PC-9 (cell line): ENCODE results near the gene COL18A1. TPM values are rescaled to one million over a fixed set of nuclear protein-coding genes. Genes with fewer than 3 reads are reported as not detected.

Experiments
- BruUV-seq: library from RNA; stranded (reverse); fragments of 400-500 nt; replicated peaks from 2 replicates; lab custom pipeline; 2021; lab: Mats Ljungman, UMichigan
- CTCF ChIA-PET: fragments of 300-600 bp; sonication (Branson Sonifier 250); formaldehyde crosslinking; loops from one replicate; lab custom pipeline; 2022; ENCODE audit warnings: antibody characterized with exemption; lab: Charles Lee
- POLR2A ChIA-PET: fragments of 300-600 bp; sonication (Branson Sonifier 250); formaldehyde crosslinking; loops from one replicate; lab custom pipeline; 2022; ENCODE audit warnings: antibody characterized with exemption; ENCODE audit not compliant: unreplicated experiment; lab: Charles Lee
- DNase-seq, 2 experiments: peaks; one replicate each; pipeline versions ENCODE4 v3.0.0 to v3.0.0-alpha.2; 2015 to 2022; ENCODE audit warnings: mixed read lengths in 1 of 2
- H2AFZ ChIP-seq: fragments of 200-600 bp; sonication (generic); 2 replicates; pipeline ENCODE4 v1.8.1; 2017; ENCODE audit warnings: antibody characterized with exemption
- H3F3A ChIP-seq: fragments of 200-600 bp; sonication (generic); 2 replicates; pipeline ENCODE4 v1.8.1; 2017; ENCODE audit warnings: antibody characterized with exemption, mild to moderate bottlenecking, low read depth; ENCODE audit not compliant: insufficient read depth
- H3K27ac ChIP-seq: fragments of 200-600 bp; sonication (generic); 2 replicates; pipeline ENCODE4 v1.6.1; 2016; ENCODE audit warnings: mixed run types
- H3K27me3 ChIP-seq: fragments of 200-600 bp; sonication (generic); 2 replicates; pipeline ENCODE4 v1.6.1; 2016; ENCODE audit warnings: low read depth, mixed run types; ENCODE audit not compliant: insufficient read depth
- H3K36me3 ChIP-seq: fragments of 200-600 bp; sonication (generic); 2 replicates; pipeline ENCODE4 v1.6.1; 2016; ENCODE audit warnings: low read depth, mixed run types
- H3K4me1 ChIP-seq: fragments of 200-600 bp; sonication (generic); replicated peaks from 2 replicates; pipeline ENCODE4 v1.6.1; 2016; ENCODE audit warnings: mixed run types; ENCODE audit not compliant: insufficient read depth
- H3K4me2 ChIP-seq: fragments of 200-600 bp; sonication (generic); 2 replicates; pipeline ENCODE4 v1.6.1; 2017; ENCODE audit warnings: mixed run types
- H3K4me3 ChIP-seq: fragments of 200-600 bp; sonication (generic); 2 replicates; pipeline ENCODE4 v1.6.1; 2016; ENCODE audit warnings: mixed run types
- H3K79me2 ChIP-seq: fragments of 200-600 bp; sonication (generic); 2 replicates; pipeline ENCODE4 v1.6.1; 2017; ENCODE audit warnings: low read depth, mixed run types
- H3K9me2 ChIP-seq: fragments of 200-600 bp; sonication (generic); 2 replicates; pipeline ENCODE4 v1.8.1; 2017; ENCODE audit warnings: mild to moderate bottlenecking; ENCODE audit not compliant: insufficient read depth
- H3K9me3 ChIP-seq: fragments of 200-600 bp; sonication (generic); 2 replicates; pipeline ENCODE4 v1.8.1; 2016; ENCODE audit warnings: low read depth; ENCODE audit not compliant: insufficient read depth
- H4K20me1 ChIP-seq: fragments of 200-600 bp; sonication (generic); 2 replicates; pipeline ENCODE4 v1.8.1; 2017; ENCODE audit not compliant: insufficient read depth
- CTCF ChIP-seq: fragments of 200-600 bp; sonication (generic); conservative IDR thresholded peaks from 2 replicates; pipeline ENCODE4 v1.6.1; 2017; ENCODE audit warnings: mixed run types, antibody characterized with exemption, mild to moderate bottlenecking, moderate library complexity
- EZH2 ChIP-seq: fragments of 200-600 bp; sonication (generic); IDR thresholded peaks from 2 replicates; pipeline ENCODE4 v1.8.0; 2017; ENCODE audit warnings: antibody characterized with exemption, low read depth
- intact Hi-C: fragments of 100-400 bp; cut with micrococcal nuclease; formaldehyde crosslinking; loops from one replicate; pipeline ENCODE4 v1.10.0; 2022; ENCODE audit not compliant: unreplicated experiment
- total RNA-seq: library from RNA; stranded (reverse); gene quantifications from 2 replicates; pipeline ENCODE4 v1.2.3, GENCODE V29; 2021

COL18A1 gene
- total RNA-seq, 1 experiment from 2014 or later = 82.4 TPM

- H2AFZ ChIP-seq = no peak overlapping the region
- ChIA-PET CTCF (no interaction called here), POLR2A (no interaction called here)
- intact Hi-C loops = no loop called here
- H3K79me2 ChIP-seq = no peaks in the 10 kb centered on the region
- H3K9me3 ChIP-seq = no peaks in the 10 kb centered on the region
- no peaks in the 10 kb centered on the region for H3K36me3 ChIP-seq
- H3K27me3 ChIP-seq = no peaks in the 10 kb centered on the region
- peaks cover 10% of the 10 kb centered on the region for H3K4me1 ChIP-seq
- no peaks in the 10 kb centered on the region for H4K20me1 ChIP-seq
- BruUV-seq = no TSS peak
- no peak overlapping the region for H3K27ac ChIP-seq
- no peak overlapping the region for H3K4me2 ChIP-seq
- H3F3A ChIP-seq = peaks cover 4% of the 10 kb centered on the region; the same call in 1 of the 2 replicates
- DNase-seq = no peak
- no peak overlapping the region for H3K4me3 ChIP-seq
- TF ChIP-seq CTCF (no peak), EZH2 (no peak)
- H3K9me2 ChIP-seq = no peaks in the 10 kb centered on the region
These were observed 13.0 kb downstream of the COL18A1 start for GRCh38 chr21:45417951-45418300.

GRCh38 chr21:45418301-45419071 lies 13.5 kb downstream of the COL18A1 start:
- BruUV-seq = no TSS peak
- Histone ChIP-seq H3F3A (peaks cover 4% of the 10 kb centered on the region; the same call in 1 of the 2 replicates), H3K9me2 (no peaks in the 10 kb centered on the region), H3K4me2 (no peak overlapping the region), H3K4me1 (peaks cover 10% of the 10 kb centered on the region), H2AFZ (no peak overlapping the region), H3K27ac (no peak overlapping the region), H3K4me3 (no peak overlapping the region), H3K27me3 (no peaks in the 10 kb centered on the region), H3K36me3 (no peaks in the 10 kb centered on the region), H4K20me1 (no peaks in the 10 kb centered on the region), H3K9me3 (no peaks in the 10 kb centered on the region), H3K79me2 (no peaks in the 10 kb centered on the region)
- TF ChIP-seq EZH2 (no peak), CTCF (no peak)
- intact Hi-C loops = no loop called here
- ChIA-PET POLR2A (no interaction called here), CTCF (no interaction called here)
- no peak for DNase-seq

GRCh38 chr21:45419162-45419561 lies 14.2 kb downstream of the COL18A1 start:
- intact Hi-C loops = no loop called here
- no peaks in the 10 kb centered on the region for H3K36me3 ChIP-seq
- no peak overlapping the region for H3K27ac ChIP-seq
- H3K9me3 ChIP-seq = no peaks in the 10 kb centered on the region
- no TSS peak for BruUV-seq
- no peaks in the 10 kb centered on the region for H4K20me1 ChIP-seq
- H3K9me2 ChIP-seq = no peaks in the 10 kb centered on the region
- POLR2A ChIA-PET = no interaction called here
- no peak overlapping the region for H3K4me3 ChIP-seq
- no peak for DNase-seq
- no peak overlapping the region for H3K4me2 ChIP-seq
- CTCF ChIA-PET = no interaction called here
- peaks cover 4% of the 10 kb centered on the region; the same call in 1 of the 2 replicates for H3F3A ChIP-seq
- H3K4me1 ChIP-seq = peaks cover 10% of the 10 kb centered on the region
- H3K79me2 ChIP-seq = no peaks in the 10 kb centered on the region
- TF ChIP-seq CTCF = no peak
- no peak for TF ChIP-seq EZH2
- H2AFZ ChIP-seq = no peak overlapping the region
- H3K27me3 ChIP-seq = no peaks in the 10 kb centered on the region
